ENCODE measurements around the gene D2HGDH. TPM values are rescaled to one million over a fixed set of nuclear protein-coding genes. Genes with fewer than 3 reads are reported as not detected.

D2HGDH gene
- total RNA-seq, 1 experiment from 2014 or later, result 46.3 TPM

DNA sequence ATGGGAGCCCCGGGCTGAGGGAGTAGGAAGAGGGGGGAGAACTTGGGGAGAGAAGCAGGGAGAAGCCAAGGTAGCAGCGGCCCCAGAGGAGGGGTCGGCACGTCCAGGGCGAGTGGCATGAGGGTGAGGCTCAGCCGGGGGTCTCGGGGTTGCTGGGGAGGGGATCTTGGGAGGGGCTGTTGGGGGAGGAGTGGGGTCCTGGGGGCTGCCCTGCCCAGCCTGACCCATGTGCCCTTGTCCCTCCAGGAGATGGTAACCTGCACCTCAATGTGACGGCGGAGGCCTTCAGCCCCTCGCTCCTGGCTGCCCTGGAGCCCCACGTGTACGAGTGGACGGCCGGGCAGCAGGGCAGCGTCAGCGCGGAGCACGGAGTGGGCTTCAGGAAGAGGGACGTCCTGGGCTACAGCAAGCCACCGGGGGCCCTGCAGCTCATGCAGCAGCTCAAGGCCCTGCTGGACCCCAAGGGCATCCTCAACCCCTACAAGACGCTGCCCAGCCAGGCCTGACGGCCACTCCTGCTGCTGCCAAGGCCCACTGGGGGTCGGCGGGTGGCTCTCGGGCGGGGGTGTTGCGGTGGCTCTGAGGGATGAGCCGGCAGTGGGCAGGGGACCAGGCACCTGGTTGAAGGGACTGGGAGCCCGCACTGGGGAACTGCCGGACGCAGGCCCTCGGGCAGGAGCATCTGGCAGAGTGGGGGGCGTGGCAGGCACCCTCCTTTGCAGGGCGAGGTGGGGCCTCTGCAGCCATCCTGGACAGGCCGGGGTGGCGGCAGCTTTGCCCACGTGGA lies 33.2 kb downstream of the D2HGDH start:
- CTCF ChIA-PET, result no interaction called here
- 0 out of 2 replicates have a peak, but pooled peaks have one; percentile 24 for ATAC-seq
- POLR2A ChIA-PET, result no interaction called here

DNA sequence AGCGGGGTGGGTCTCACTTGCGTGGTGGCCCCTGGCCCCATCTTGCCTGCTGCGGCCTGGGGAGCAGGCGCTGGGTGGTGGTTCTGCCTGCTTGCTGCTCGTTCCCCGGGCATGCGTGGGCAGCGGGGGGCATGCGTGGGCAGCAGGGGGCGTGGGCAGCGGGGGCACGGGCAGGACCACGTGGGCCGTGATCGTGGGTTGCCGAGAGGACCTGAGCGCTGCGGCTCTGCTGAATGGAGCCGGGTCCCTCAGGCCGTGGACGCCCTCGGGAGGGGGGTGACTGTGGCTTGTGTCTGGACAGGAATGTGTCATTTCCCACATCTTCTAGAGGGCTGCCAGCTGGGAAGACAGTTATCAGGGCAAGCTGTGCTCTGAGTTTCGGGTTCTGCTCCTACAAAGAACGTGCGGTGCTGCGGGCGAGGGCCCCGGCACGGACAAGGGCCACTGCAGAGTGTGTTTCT lies 33.9 kb downstream of the D2HGDH start:
- Histone ChIP-seq H4K20me1 (ENCODE audit: insufficient read depth) (no peaks in the 10 kb centered on the region), H3K79me2 (ENCODE audit: insufficient read depth, low read length) (no peaks in the 10 kb centered on the region), H3K27me3 (ENCODE audit: insufficient read depth, low read length) (no peaks in the 10 kb centered on the region), H3K4me2 (ENCODE audit: low read length) (no peak overlapping the region), H3K36me3 (ENCODE audit: control insufficient read depth in 1 of 2, insufficient read depth in 2 of 2, low read length in 2 of 2) (no peaks in the 10 kb centered on the region), H2AFZ (ENCODE audit: low read depth, low read length, poor library complexity, severe bottlenecking) (no peak overlapping the region), H3K9me2 (ENCODE audit: insufficient read depth) (no peaks in the 10 kb centered on the region), H3K27ac (ENCODE audit: low read depth, low read length) (no peak overlapping the region), H3K9me3 (ENCODE audit: control insufficient read depth in 1 of 2, insufficient read depth in 1 of 2, low read depth in 1 of 2, low read length in 2 of 2) (no peaks in the 10 kb centered on the region), H3K4me1 (ENCODE audit: control insufficient read depth in 1 of 2, insufficient read depth in 2 of 2, low read length in 2 of 2) (no peaks in the 10 kb centered on the region), H3K9ac (ENCODE audit: low read length) (no peak overlapping the region), H3K4me3 (replicated peaks in 1 of 2; ENCODE audit: low read depth in 1 of 2, low read length in 2 of 2) (no peak overlapping the region)
- CTCF ChIA-PET, result no interaction called here
- TF ChIP-seq CBX3 (IDR thresholded peaks at IDR 0.05; ENCODE audit: low read depth) (no peak), POLR2A (IDR thresholded peaks at IDR 0.05; ENCODE audit: borderline replicate concordance, extremely low read depth, insufficient read depth, insufficient read length) (no peak), JUND (IDR thresholded peaks at IDR 0.05) (no peak), SRF (IDR thresholded peaks at IDR 0.05; ENCODE audit: low read depth) (no peak), SIN3A (IDR thresholded peaks at IDR 0.05; ENCODE audit: low read depth) (no peak)
- TF ChIP-seq, protein P1, sequence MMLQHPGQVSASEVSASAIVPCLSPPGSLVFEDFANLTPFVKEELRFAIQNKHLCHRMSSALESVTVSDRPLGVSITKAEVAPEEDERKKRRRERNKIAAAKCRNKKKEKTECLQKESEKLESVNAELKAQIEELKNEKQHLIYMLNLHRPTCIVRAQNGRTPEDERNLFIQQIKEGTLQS (IDR thresholded peaks at IDR 0.05), result no peak
- TF ChIP-seq, protein P2, sequence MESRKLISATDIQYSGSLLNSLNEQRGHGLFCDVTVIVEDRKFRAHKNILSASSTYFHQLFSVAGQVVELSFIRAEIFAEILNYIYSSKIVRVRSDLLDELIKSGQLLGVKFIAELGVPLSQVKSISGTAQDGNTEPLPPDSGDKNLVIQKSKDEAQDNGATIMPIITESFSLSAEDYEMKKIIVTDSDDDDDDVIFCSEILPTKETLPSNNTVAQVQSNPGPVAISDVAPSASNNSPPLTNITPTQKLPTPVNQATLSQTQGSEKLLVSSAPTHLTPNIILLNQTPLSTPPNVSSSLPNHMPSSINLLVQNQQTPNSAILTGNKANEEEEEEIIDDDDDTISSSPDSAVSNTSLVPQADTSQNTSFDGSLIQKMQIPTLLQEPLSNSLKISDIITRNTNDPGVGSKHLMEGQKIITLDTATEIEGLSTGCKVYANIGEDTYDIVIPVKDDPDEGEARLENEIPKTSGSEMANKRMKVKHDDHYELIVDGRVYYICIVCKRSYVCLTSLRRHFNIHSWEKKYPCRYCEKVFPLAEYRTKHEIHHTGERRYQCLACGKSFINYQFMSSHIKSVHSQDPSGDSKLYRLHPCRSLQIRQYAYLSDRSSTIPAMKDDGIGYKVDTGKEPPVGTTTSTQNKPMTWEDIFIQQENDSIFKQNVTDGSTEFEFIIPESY (IDR thresholded peaks at IDR 0.05; ENCODE audit: extremely low read depth, insufficient replicate concordance, low read length), result no peak
- no peak for DNase-seq (ENCODE audit: low read depth, low spot score)
- POLR2A ChIA-PET, result no interaction called here
- intact Hi-C loops (cut with micrococcal nuclease), result no loop called here
- ATAC-seq, result no peak
- RAD21 ChIA-PET (ENCODE audit: low non-redundant PET in 1 of 2, low total read pairs in 2 of 2, uncharacterized antibody in 2 of 2, unreplicated experiment in 2 of 2), result no interaction called here
- BruUV-seq (replicated peaks), result TSS peak; percentile 32

More for the DNA sequence above, 33.2 kb downstream of the D2HGDH start:
- Histone ChIP-seq H3K9me2 (ENCODE audit: insufficient read depth) (no peaks in the 10 kb centered on the region), H3K4me2 (ENCODE audit: low read length) (no peak overlapping the region), H3K79me2 (ENCODE audit: insufficient read depth, low read length) (no peaks in the 10 kb centered on the region), H3K9ac (ENCODE audit: low read length) (no peak overlapping the region), H3K27me3 (ENCODE audit: insufficient read depth, low read length) (no peaks in the 10 kb centered on the region), H3K27ac (ENCODE audit: low read depth, low read length) (no peak overlapping the region), H2AFZ (ENCODE audit: low read depth, low read length, poor library complexity, severe bottlenecking) (no peak overlapping the region), H3K4me1 (ENCODE audit: control insufficient read depth in 1 of 2, insufficient read depth in 2 of 2, low read length in 2 of 2) (no peaks in the 10 kb centered on the region), H3K36me3 (ENCODE audit: control insufficient read depth in 1 of 2, insufficient read depth in 2 of 2, low read length in 2 of 2) (no peaks in the 10 kb centered on the region), H4K20me1 (ENCODE audit: insufficient read depth) (no peaks in the 10 kb centered on the region), H3K4me3 (replicated peaks in 1 of 2; ENCODE audit: low read depth in 1 of 2, low read length in 2 of 2) (no peak overlapping the region), H3K9me3 (ENCODE audit: control insufficient read depth in 1 of 2, insufficient read depth in 1 of 2, low read depth in 1 of 2, low read length in 2 of 2) (no peaks in the 10 kb centered on the region)
- RAD21 ChIA-PET (ENCODE audit: low non-redundant PET in 1 of 2, low total read pairs in 2 of 2, uncharacterized antibody in 2 of 2, unreplicated experiment in 2 of 2), result no interaction called here
- intact Hi-C loops (cut with micrococcal nuclease), result no loop called here
- TF ChIP-seq EZH2 (IDR thresholded peaks at IDR 0.05) (no peak), SIN3A (IDR thresholded peaks at IDR 0.05; ENCODE audit: low read depth) (no peak), FOSL1 (IDR thresholded peaks at IDR 0.05; ENCODE audit: low read depth) (no peak), TCF7L2 (IDR thresholded peaks at IDR 0.05; ENCODE audit: borderline replicate concordance, extremely low read depth, insufficient read depth, insufficient read length) (no peak), YY1 (IDR thresholded peaks at IDR 0.05; ENCODE audit: extremely low read depth, insufficient replicate concordance, low read depth, low read length) (no peak), RAD21 (IDR thresholded peaks at IDR 0.05; ENCODE audit: low read depth) (no peak), JUND (IDR thresholded peaks at IDR 0.05) (no peak)
- TF ChIP-seq, protein P2 (IDR thresholded peaks at IDR 0.05; ENCODE audit: extremely low read depth, insufficient replicate concordance, low read length), result no peak
- DNase-seq (ENCODE audit: low read depth, low spot score), result no peak
- no TSS peak for BruUV-seq (replicated peaks)
